H1 (cell line): ENCODE results near the gene PITX1. TPM values are rescaled to one million over a fixed set of nuclear protein-coding genes. Genes with fewer than 3 reads are reported as not detected.

Experiments
- CBX5 ChIP-seq: fragments of 300-800, 300-1000 bp; sonication (generic); IDR thresholded peaks from 2 replicates; pipeline ENCODE4 v1.7.1; 2016; ENCODE audit warnings: antibody characterized with exemption, low read length, low read depth
- polyA plus RNA-seq, 7 experiments: library from polyadenylated mRNA; depleted of rRNA in 3 of 7; stranded (reverse) in 5 of 7; unstranded in 2 of 7; fragments of >200 nt in 5 of 7; fragments of 200-250 nt in 2 of 7; gene quantifications; 1 replicate in 5 of 7; 2 replicates in 1 of 7; 4 replicates in 1 of 7; pipeline versions ENCODE4 v1.2.1 to v1.2.3, GENCODE V29; 2011 to 2013; ENCODE audit warnings: missing spikeins in 2 of 7, mixed read lengths in 2 of 7
- total RNA-seq: library from RNA; stranded (reverse); fragmentation: NEBNext Ultra II Directional; extraction: Animal tissue kit (Norgen Biotek cat#: 25700); gene quantifications from 2 replicates; pipeline ENCODE4 v1.2.1, GENCODE V29; 2021

The PITX1 gene
- total and polyA plus RNA-seq, 2 of the 8 experiments (the other 6 are each of a cell fraction or from before 2014, with no cell fraction given) = 0.03 TPM; not detected in 1

- no peak for TF ChIP-seq CBX5
Measured at GRCh38 chr5:135060021-135060420, 26.0 kb upstream of the PITX1 start (continued).
